ENCODE measurements around the gene DYNC1I2. TPM values are rescaled to one million over a fixed set of nuclear protein-coding genes. Genes with fewer than 3 reads are reported as not detected.

DYNC1I2 gene
- total RNA-seq, 4 donors from 2014 or later: 40.0 to 93.7 (median 59.3) TPM

GRCh38 chr2:171707752-171708151 is 20.5 kb downstream of the DYNC1I2 start:
- Histone ChIP-seq H3K27ac (no peak overlapping the region), H3K4me3 (no peak overlapping the region), H3K9me3 (no peaks in the 10 kb centered on the region), H3K36me3 (peaks cover 0 to 9% of the 10 kb centered on the region in 2 donors), H3K27me3 (no peaks in the 10 kb centered on the region), H3K4me1 (peaks cover 14 to 16% of the 10 kb centered on the region in 2 donors)
- DNase-seq (no peak), ATAC-seq (no peak)
- intact Hi-C loops (cut with DNase I; ENCODE audit: low total_unique reads): no loop called here
- in situ Hi-C loops (cut with MboI; ENCODE audit: low sequenced_read_pairs in 4 of 4): loop anchor here (10.0 to 25.0 kb wide), 3 partner anchors 397 to 407 kb away; partner anchors contain the start of gene DLX2 (in 3 of the 4)
- TF ChIP-seq CTCF (IDR thresholded peaks at IDR 0.05 in 4 of 5, conservative IDR thresholded peaks at IDR 0.05 in 1 of 5): no peak
- TF ChIP-seq POLR2A (IDR thresholded peaks at IDR 0.05): no peak

- H3K4me3 ChIP-seq: no peak overlapping the region
- TF ChIP-seq CTCF (IDR thresholded peaks at IDR 0.05 in 4 of 5, conservative IDR thresholded peaks at IDR 0.05 in 1 of 5): no peak
- TF ChIP-seq POLR2A (IDR thresholded peaks at IDR 0.05): no peak
- no peaks in the 10 kb centered on the region for H3K27me3 ChIP-seq
- H3K27ac ChIP-seq: no peak overlapping the region
- intact Hi-C loops (cut with DNase I; ENCODE audit: low total_unique reads) (no loop called here), in situ Hi-C loops (cut with MboI; ENCODE audit: low sequenced_read_pairs in 4 of 4) (loop anchor here (10.0 to 25.0 kb wide), 3 partner anchors 396 to 406 kb away; partner anchors contain the start of gene DLX2 (in 3 of the 4))
- peaks cover 0 to 9% of the 10 kb centered on the region in 2 donors for H3K36me3 ChIP-seq
- DNase-seq (no peak), ATAC-seq (no peak)
- no peaks in the 10 kb centered on the region for H3K9me3 ChIP-seq
- peaks cover 4 to 7% of the 10 kb centered on the region in 2 donors for H3K4me1 ChIP-seq
Observed at GRCh38 chr2:171709011-171709685, 21.9 kb downstream of the DYNC1I2 start.

GRCh38 chr2:171711351-171711750 is 24.1 kb downstream of the DYNC1I2 start:
- intact Hi-C loops (cut with DNase I; ENCODE audit: low total_unique reads): no loop called here
- no peak for DNase-seq
- Histone ChIP-seq H3K9me3 (no peaks in the 10 kb centered on the region), H3K27ac (peak overlapping the region in 1 of 4 donors; percentile 11), H3K27me3 (no peaks in the 10 kb centered on the region), H3K36me3 (peaks cover 0 to 21% of the 10 kb centered on the region in 2 donors), H3K4me1 (no peaks in the 10 kb centered on the region), H3K4me3 (no peak overlapping the region)
- ATAC-seq: no peak
- in situ Hi-C loops (cut with MboI; ENCODE audit: low sequenced_read_pairs in 4 of 4): loop anchor here in 2 of 4 donors (25.0 kb wide), 1 partner anchor 401 kb away; the partner anchor contains the start of gene DLX2 (in 2 of the 2)
- TF ChIP-seq POLR2A (IDR thresholded peaks at IDR 0.05) (no peak), CTCF (IDR thresholded peaks at IDR 0.05 in 4 of 5, conservative IDR thresholded peaks at IDR 0.05 in 1 of 5) (no peak)

GRCh38 chr2:171712051-171712450 is 24.8 kb downstream of the DYNC1I2 start:
- Histone ChIP-seq H3K36me3 (peaks cover 0 to 27% of the 10 kb centered on the region in 2 donors), H3K4me3 (no peak overlapping the region), H3K27ac (peak overlapping the region in 1 of 4 donors; percentile 11), H3K27me3 (no peaks in the 10 kb centered on the region), H3K9me3 (no peaks in the 10 kb centered on the region), H3K4me1 (no peaks in the 10 kb centered on the region)
- no peak for ATAC-seq
- in situ Hi-C loops (cut with MboI; ENCODE audit: low sequenced_read_pairs in 4 of 4): loop anchor here in 2 of 4 donors (25.0 kb wide), 1 partner anchor 400 kb away; the partner anchor contains the start of gene DLX2 (in 2 of the 2)
- TF ChIP-seq POLR2A (IDR thresholded peaks at IDR 0.05) (no peak), CTCF (IDR thresholded peaks at IDR 0.05 in 4 of 5, conservative IDR thresholded peaks at IDR 0.05 in 1 of 5) (no peak)
- DNase-seq: no peak
- intact Hi-C loops (cut with DNase I; ENCODE audit: low total_unique reads): no loop called here
